GM23338 (cell line): ENCODE data around the gene DNAH10. TPM values are rescaled to one million over a fixed set of nuclear protein-coding genes. Genes with fewer than 3 reads are reported as not detected.

ENCODE experiments used
- ATAC-seq: fragments of 200-7000 bp; cut with Tn5 transposase; 3 replicates; pipeline ENCODE4 v1.9.1; 2020
- DNase-seq: peaks from one replicate; pipeline ENCODE4 v3.0.0-alpha.2; 2015; ENCODE audit warnings: low spot score
- H2AFZ ChIP-seq: fragments of 200-600 bp; sonication (generic); 2 replicates; pipeline ENCODE4 v1.8.0; 2016; ENCODE audit warnings: antibody characterized with exemption, mild to moderate bottlenecking, moderate library complexity
- H3F3A ChIP-seq: fragments of 200-600 bp; sonication (generic); replicated peaks from 2 replicates; pipeline ENCODE4 v1.8.0; 2017; ENCODE audit warnings: antibody characterized with exemption, mixed run types, low read depth
- H3K27ac ChIP-seq: fragments of 200-600 bp; sonication (generic); 2 replicates; pipeline ENCODE4 v1.6.1; 2016; ENCODE audit warnings: low read depth
- H3K27me3 ChIP-seq: fragments of 200-600 bp; sonication (generic); 2 replicates; pipeline ENCODE4 v1.8.0; 2016; ENCODE audit warnings: mild to moderate bottlenecking, mixed run types, moderate library complexity; ENCODE audit not compliant: insufficient read depth
- H3K36me3 ChIP-seq: fragments of 200-600 bp; sonication (generic); 2 replicates; pipeline ENCODE4 v1.8.0; 2016; ENCODE audit warnings: mild to moderate bottlenecking; ENCODE audit not compliant: insufficient read depth
- H3K4me1 ChIP-seq: fragments of 200-600 bp; sonication (generic); 2 replicates; pipeline ENCODE4 v1.8.0; 2016; ENCODE audit warnings: mild to moderate bottlenecking, moderate library complexity; ENCODE audit not compliant: insufficient read depth
- H3K4me2 ChIP-seq: fragments of 200-600 bp; sonication (generic); 2 replicates; pipeline ENCODE4 v1.7.1; 2017; ENCODE audit warnings: mixed run types
- H3K4me3 ChIP-seq: fragments of 200-600 bp; sonication (generic); 2 replicates; pipeline ENCODE4 v1.6.1; 2016; ENCODE audit warnings: mixed run types
- H3K79me2 ChIP-seq: fragments of 200-600 bp; sonication (generic); replicated peaks from 2 replicates; pipeline ENCODE4 v1.8.0; 2017; ENCODE audit warnings: mild to moderate bottlenecking; ENCODE audit not compliant: insufficient read depth
- H3K9me2 ChIP-seq: fragments of 200-600 bp; sonication (generic); 2 replicates; pipeline ENCODE4 v1.8.0; 2017; ENCODE audit not compliant: insufficient read depth
- H4K20me1 ChIP-seq: fragments of 200-600 bp; sonication (generic); replicated peaks from 2 replicates; pipeline ENCODE4 v1.8.0; 2017; ENCODE audit warnings: mild to moderate bottlenecking; ENCODE audit not compliant: insufficient read depth
- H3K27ac Mint-ChIP-seq: 2 replicates; pipeline ENCODE4 v1.8.0; 2020; ENCODE audit warnings: inconsistent platforms, mild to moderate bottlenecking, moderate library complexity, mixed read lengths
- H3K27me3 Mint-ChIP-seq: 3 replicates; pipeline ENCODE4 v1.8.0; 2022; ENCODE audit warnings: low read depth, mild to moderate bottlenecking, moderate library complexity, mixed read lengths, inconsistent platforms; ENCODE audit not compliant: insufficient read depth, poor library complexity
- H3K36me3 Mint-ChIP-seq: 3 replicates; pipeline ENCODE4 v1.8.0; 2021; ENCODE audit warnings: low read depth, mild to moderate bottlenecking, inconsistent platforms, moderate library complexity, mixed read lengths
- H3K4me1 Mint-ChIP-seq: 3 replicates; pipeline ENCODE4 v1.8.0; 2020; ENCODE audit warnings: mild to moderate bottlenecking, inconsistent platforms, mixed read lengths
- H3K4me3 Mint-ChIP-seq: 3 replicates; pipeline ENCODE4 v1.8.0; 2021; ENCODE audit warnings: moderate library complexity, mild to moderate bottlenecking, inconsistent platforms, mixed read lengths
- H3K9me3 Mint-ChIP-seq: 3 replicates; pipeline ENCODE4 v1.8.0; 2020; ENCODE audit warnings: moderate library complexity, mild to moderate bottlenecking, inconsistent platforms, mixed read lengths
- CREB1 ChIP-seq: fragments of 250-450 bp; sonication (Bioruptor Pico); IDR thresholded peaks from 2 replicates; pipeline ENCODE4 v1.5.0; 2020; ENCODE audit warnings: low read depth, mild to moderate bottlenecking, moderate library complexity
- CTCF ChIP-seq, 2 experiments: fragments of 200-600 bp in 1 of 2; sonication (generic) in 1 of 2; conservative IDR thresholded peaks; 2 replicates each; pipeline versions ENCODE4 v1.5.1 to v1.6.1; 2016 to 2017; ENCODE audit warnings: antibody characterized with exemption in 2 of 2, low read depth in 2 of 2, mild to moderate bottlenecking in 2 of 2, moderate library complexity in 1 of 2
- ETS1 ChIP-seq: IDR thresholded peaks from 2 replicates; pipeline ENCODE4 v1.6.1; 2016; ENCODE audit warnings: antibody characterized with exemption
- EZH2 ChIP-seq: fragments of 200-600 bp; sonication (generic); IDR thresholded peaks from one replicate; pipeline ENCODE4 v1.8.0; 2017; ENCODE audit warnings: antibody characterized with exemption, mild to moderate bottlenecking, low read depth; ENCODE audit not compliant: unreplicated experiment
- EZH2phosphoT487 ChIP-seq: fragments of 200-600 bp; sonication (generic); IDR thresholded peaks from one replicate; pipeline ENCODE4 v1.8.1; 2018; ENCODE audit warnings: antibody characterized with exemption; ENCODE audit not compliant: unreplicated experiment
- JUNB ChIP-seq: IDR thresholded peaks from one replicate; pipeline ENCODE4 v1.6.1; 2016; ENCODE audit warnings: antibody characterized with exemption; ENCODE audit not compliant: unreplicated experiment
- NANOG ChIP-seq: IDR thresholded peaks from 2 replicates; pipeline ENCODE4 v1.6.1; 2016; ENCODE audit warnings: antibody characterized with exemption, borderline replicate concordance
- POLR2AphosphoS5 ChIP-seq: IDR thresholded peaks from 2 replicates; pipeline ENCODE4 v1.6.1; 2016; ENCODE audit warnings: antibody characterized with exemption, low read depth
- STAT1 ChIP-seq: IDR thresholded peaks from one replicate; pipeline ENCODE4 v1.6.1; 2016; ENCODE audit warnings: antibody characterized with exemption; ENCODE audit not compliant: unreplicated experiment
- ZNF114 ChIP-seq: fragments of 250-450 bp; sonication (Bioruptor Pico); IDR thresholded peaks from 2 replicates; pipeline ENCODE4 v1.5.0; 2020; ENCODE audit warnings: mild to moderate bottlenecking, moderate library complexity
- ZNF331 ChIP-seq: fragments of 250-450 bp; sonication (Bioruptor Pico); IDR thresholded peaks from 2 replicates; pipeline ENCODE4 v1.5.0; 2020; ENCODE audit warnings: low read depth, mild to moderate bottlenecking, moderate library complexity
- ZNF462 ChIP-seq: fragments of 250-450 bp; sonication (Bioruptor Pico); IDR thresholded peaks from 2 replicates; pipeline ENCODE4 v1.5.0; 2020; ENCODE audit warnings: mild to moderate bottlenecking, moderate library complexity
- polyA plus RNA-seq: library from polyadenylated mRNA; unstranded; fragments of >200 nt; fragmentation: Nextera tagmentation; extraction: Ambion mirVana; gene quantifications from 2 replicates; pipeline ENCODE4 v1.2.1, GENCODE V29; 2016
- total RNA-seq: library from RNA; depleted of rRNA; stranded (reverse); fragments of >200 nt; shearing (Covaris generic); gene quantifications from 2 replicates; pipeline ENCODE4 v1.2.3, GENCODE V29; 2014
- TF ChIP-seq, protein P1 (sequence below): IDR thresholded peaks from one replicate; pipeline ENCODE4 v1.6.1; 2018; ENCODE audit warnings: antibody characterized with exemption; ENCODE audit not compliant: unreplicated experiment

DNAH10 gene
- total and polyA plus RNA-seq, 2 experiments from 2014 or later: 0.03 TPM

GRCh38 chr12:123752046-123752445 is 10.1 kb upstream of the DNAH10 start:
- H3K27me3 Mint-ChIP-seq: no peaks in the 10 kb centered on the region
- peaks cover 66% of the 10 kb centered on the region for H3K36me3 Mint-ChIP-seq
- no peak overlapping the region for H3K4me2 ChIP-seq
- peaks cover 11% of the 10 kb centered on the region for H4K20me1 ChIP-seq
- H3F3A ChIP-seq: no peaks in the 10 kb centered on the region
- no peak overlapping the region for H3K4me3 ChIP-seq
- H3K79me2 ChIP-seq: no peaks in the 10 kb centered on the region; the same call in 1 of the 2 replicates
- no peaks in the 10 kb centered on the region for H3K27me3 ChIP-seq
- no peaks in the 10 kb centered on the region for H3K4me1 Mint-ChIP-seq
- H3K27ac Mint-ChIP-seq: no peak overlapping the region
- no peak overlapping the region for H3K4me3 Mint-ChIP-seq
- H3K36me3 ChIP-seq: peaks cover 61% of the 10 kb centered on the region
- ATAC-seq (no peak), DNase-seq (no peak)
- no peaks in the 10 kb centered on the region for H3K9me2 ChIP-seq
- no peaks in the 10 kb centered on the region for H3K9me3 Mint-ChIP-seq
- no peaks in the 10 kb centered on the region for H3K4me1 ChIP-seq
- no peak overlapping the region for H3K27ac ChIP-seq
- TF ChIP-seq CREB1 (CRISPR knock-in tag): no peak
- TF ChIP-seq STAT1: no peak
- no peak for TF ChIP-seq ETS1
- TF ChIP-seq EZH2phosphoT487: no peak
- no peak for TF ChIP-seq ZNF462 (CRISPR knock-in tag)
- no peak for TF ChIP-seq EZH2
- TF ChIP-seq, protein P1, sequence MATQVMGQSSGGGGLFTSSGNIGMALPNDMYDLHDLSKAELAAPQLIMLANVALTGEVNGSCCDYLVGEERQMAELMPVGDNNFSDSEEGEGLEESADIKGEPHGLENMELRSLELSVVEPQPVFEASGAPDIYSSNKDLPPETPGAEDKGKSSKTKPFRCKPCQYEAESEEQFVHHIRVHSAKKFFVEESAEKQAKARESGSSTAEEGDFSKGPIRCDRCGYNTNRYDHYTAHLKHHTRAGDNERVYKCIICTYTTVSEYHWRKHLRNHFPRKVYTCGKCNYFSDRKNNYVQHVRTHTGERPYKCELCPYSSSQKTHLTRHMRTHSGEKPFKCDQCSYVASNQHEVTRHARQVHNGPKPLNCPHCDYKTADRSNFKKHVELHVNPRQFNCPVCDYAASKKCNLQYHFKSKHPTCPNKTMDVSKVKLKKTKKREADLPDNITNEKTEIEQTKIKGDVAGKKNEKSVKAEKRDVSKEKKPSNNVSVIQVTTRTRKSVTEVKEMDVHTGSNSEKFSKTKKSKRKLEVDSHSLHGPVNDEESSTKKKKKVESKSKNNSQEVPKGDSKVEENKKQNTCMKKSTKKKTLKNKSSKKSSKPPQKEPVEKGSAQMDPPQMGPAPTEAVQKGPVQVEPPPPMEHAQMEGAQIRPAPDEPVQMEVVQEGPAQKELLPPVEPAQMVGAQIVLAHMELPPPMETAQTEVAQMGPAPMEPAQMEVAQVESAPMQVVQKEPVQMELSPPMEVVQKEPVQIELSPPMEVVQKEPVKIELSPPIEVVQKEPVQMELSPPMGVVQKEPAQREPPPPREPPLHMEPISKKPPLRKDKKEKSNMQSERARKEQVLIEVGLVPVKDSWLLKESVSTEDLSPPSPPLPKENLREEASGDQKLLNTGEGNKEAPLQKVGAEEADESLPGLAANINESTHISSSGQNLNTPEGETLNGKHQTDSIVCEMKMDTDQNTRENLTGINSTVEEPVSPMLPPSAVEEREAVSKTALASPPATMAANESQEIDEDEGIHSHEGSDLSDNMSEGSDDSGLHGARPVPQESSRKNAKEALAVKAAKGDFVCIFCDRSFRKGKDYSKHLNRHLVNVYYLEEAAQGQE: no peak
- TF ChIP-seq ZNF114 (CRISPR knock-in tag): no peak
- TF ChIP-seq POLR2AphosphoS5: no peak
- TF ChIP-seq NANOG: no peak
- TF ChIP-seq CTCF (conservative IDR thresholded peaks at IDR 0.05; ENCODE audit: low read depth in 2 of 2): no peak
- no peak for TF ChIP-seq JUNB
- no peak for TF ChIP-seq ZNF331 (CRISPR knock-in tag)
- no peak overlapping the region for H2AFZ ChIP-seq
